Uterus (tissue), 2 donors: ENCODE measurements around the gene PRR13.

ENCODE experiments used
- POLR2A ChIP-seq, 2 donors: fragments of 450-650 bp; IDR thresholded peaks; one replicate each; pipeline ENCODE4 v1.6.1; 2016; ENCODE audit warnings: antibody characterized with exemption in 2 of 2, mild to moderate bottlenecking in 1 of 2, moderate library complexity in 1 of 2
- TF ChIP-seq, protein P1 (sequence below), 4 experiments: fragments of 200-600 bp in 2 of 4; fragments of 450-650 bp in 2 of 4; sonication (generic) in 2 of 4; IDR thresholded peaks; one replicate each; pipeline ENCODE4 v1.5.1; 2016 to 2019; ENCODE audit warnings: antibody characterized with exemption in 4 of 4, mild to moderate bottlenecking in 2 of 4, moderate library complexity in 1 of 4

DNA sequence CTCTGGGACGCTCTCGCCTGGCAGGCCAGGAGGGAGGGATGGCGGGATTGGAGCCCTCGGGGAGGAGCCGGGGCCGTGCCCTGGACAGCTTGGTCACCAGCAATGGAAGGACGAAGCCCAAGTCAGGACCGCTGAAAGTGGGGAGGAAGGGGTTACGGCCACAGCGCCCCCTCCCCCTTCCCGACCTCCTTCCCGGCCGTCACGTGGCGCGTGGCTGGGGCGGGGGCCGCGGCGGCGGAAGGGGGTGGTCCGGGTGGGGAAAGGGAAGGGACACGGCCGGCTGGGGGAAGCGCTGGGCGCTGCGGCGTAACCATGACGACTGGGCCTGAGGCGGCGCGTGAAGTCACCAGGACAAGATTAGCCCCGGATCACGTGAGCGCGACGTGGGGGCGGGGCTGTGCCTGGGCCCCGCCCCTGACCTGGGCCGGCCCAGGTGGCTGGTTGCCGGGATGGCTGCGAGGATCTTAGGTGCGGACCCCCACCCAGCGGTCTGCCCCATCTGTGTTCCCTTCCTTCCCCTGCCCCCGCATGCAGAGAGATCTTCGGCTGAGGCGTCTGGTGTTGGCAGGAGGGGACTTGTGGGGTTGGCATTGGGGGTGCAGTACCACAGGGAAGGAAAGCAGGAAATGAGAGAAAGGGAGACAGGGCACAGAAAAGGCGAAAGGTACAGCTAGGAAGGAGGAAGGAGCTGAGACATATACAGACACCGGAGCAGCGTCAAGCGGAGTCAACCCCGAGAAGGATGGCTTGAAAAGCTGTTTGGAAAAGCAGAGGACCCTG lies 51.5 kb downstream of the PRR13 start:
- TF ChIP-seq, protein P1, sequence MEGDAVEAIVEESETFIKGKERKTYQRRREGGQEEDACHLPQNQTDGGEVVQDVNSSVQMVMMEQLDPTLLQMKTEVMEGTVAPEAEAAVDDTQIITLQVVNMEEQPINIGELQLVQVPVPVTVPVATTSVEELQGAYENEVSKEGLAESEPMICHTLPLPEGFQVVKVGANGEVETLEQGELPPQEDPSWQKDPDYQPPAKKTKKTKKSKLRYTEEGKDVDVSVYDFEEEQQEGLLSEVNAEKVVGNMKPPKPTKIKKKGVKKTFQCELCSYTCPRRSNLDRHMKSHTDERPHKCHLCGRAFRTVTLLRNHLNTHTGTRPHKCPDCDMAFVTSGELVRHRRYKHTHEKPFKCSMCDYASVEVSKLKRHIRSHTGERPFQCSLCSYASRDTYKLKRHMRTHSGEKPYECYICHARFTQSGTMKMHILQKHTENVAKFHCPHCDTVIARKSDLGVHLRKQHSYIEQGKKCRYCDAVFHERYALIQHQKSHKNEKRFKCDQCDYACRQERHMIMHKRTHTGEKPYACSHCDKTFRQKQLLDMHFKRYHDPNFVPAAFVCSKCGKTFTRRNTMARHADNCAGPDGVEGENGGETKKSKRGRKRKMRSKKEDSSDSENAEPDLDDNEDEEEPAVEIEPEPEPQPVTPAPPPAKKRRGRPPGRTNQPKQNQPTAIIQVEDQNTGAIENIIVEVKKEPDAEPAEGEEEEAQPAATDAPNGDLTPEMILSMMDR (IDR thresholded peaks at IDR 0.05): no peak
- TF ChIP-seq POLR2A (IDR thresholded peaks at IDR 0.05): peak; percentile 64 to 81
